PC-3 (cell line): ENCODE measurements around the gene PDAP1. TPM values are rescaled to one million over a fixed set of nuclear protein-coding genes. Genes with fewer than 3 reads are reported as not detected.

Experiments used
- ATAC-seq: fragments of 200-7000 bp; cut with Tn5 transposase; 2 replicates; pipeline ENCODE4 v1.9.1; 2020; ENCODE audit warnings: mild to moderate bottlenecking, moderate library complexity
- BruUV-seq: library from RNA; stranded (reverse); fragments of 400-500 nt; replicated peaks from 2 replicates; lab custom pipeline; 2021; lab: Mats Ljungman, UMichigan
- CTCF ChIA-PET: fragments of 300-600 bp; sonication (Branson Sonifier 250); formaldehyde crosslinking; loops from one replicate; lab custom pipeline; 2022; ENCODE audit warnings: antibody characterized with exemption; lab: Charles Lee
- POLR2A ChIA-PET: fragments of 300-600 bp; sonication (Branson Sonifier 250); formaldehyde crosslinking; loops from one replicate; lab custom pipeline; 2022; ENCODE audit warnings: antibody characterized with exemption; ENCODE audit not compliant: unreplicated experiment; lab: Charles Lee
- DNase-seq: peaks from one replicate; pipeline ENCODE4 v3.0.0-alpha.2; 2015
- H2AFZ ChIP-seq: fragments of 300-600 bp; sonication (generic); 2 replicates; pipeline ENCODE4 v1.6.0; 2016; ENCODE audit warnings: antibody characterized with exemption, low read length
- H3F3A ChIP-seq: fragments of 300-600 bp; sonication (generic); one replicate; pipeline ENCODE4 v1.6.0; 2017; ENCODE audit warnings: antibody characterized with exemption, low read length, control low read depth, mild to moderate bottlenecking; ENCODE audit not compliant: unreplicated experiment
- H3K27ac ChIP-seq: fragments of 300-600 bp; sonication (generic); 2 replicates; pipeline ENCODE4 v1.5.1; 2016; ENCODE audit warnings: mild to moderate bottlenecking, low read length
- H3K27me3 ChIP-seq: fragments of 300-600 bp; sonication (generic); 2 replicates; pipeline ENCODE4 v1.6.1; 2016; ENCODE audit warnings: low read length, mixed read lengths
- H3K36me3 ChIP-seq: fragments of 300-600 bp; sonication (generic); 2 replicates; pipeline ENCODE4 v1.6.1; 2016; ENCODE audit warnings: low read depth, mixed run types, low read length, mixed read lengths
- H3K4me1 ChIP-seq: fragments of 300-600 bp; sonication (generic); 2 replicates; pipeline ENCODE4 v1.5.1; 2016; ENCODE audit warnings: low read length; ENCODE audit not compliant: insufficient read depth
- H3K4me2 ChIP-seq: fragments of 300-600 bp; sonication (generic); 2 replicates; pipeline ENCODE4 v1.6.0; 2016; ENCODE audit warnings: low read length
- H3K4me3 ChIP-seq: fragments of 300-600 bp; sonication (generic); 2 replicates; pipeline ENCODE4 v1.5.1; 2016; ENCODE audit warnings: mild to moderate bottlenecking, low read length, mixed read lengths
- H3K79me2 ChIP-seq: fragments of 300-600 bp; sonication (generic); 2 replicates; pipeline ENCODE4 v1.6.1; 2017; ENCODE audit warnings: low read length, mixed read lengths
- H3K9ac ChIP-seq: fragments of 300-600 bp; sonication (generic); 2 replicates; pipeline ENCODE4 v1.6.0; 2016; ENCODE audit warnings: mild to moderate bottlenecking, low read length
- H3K9me2 ChIP-seq: fragments of 300-600 bp; sonication (generic); replicated peaks from 2 replicates; pipeline ENCODE4 v1.6.1; 2016; ENCODE audit warnings: mixed run types, low read length, mixed read lengths
- H3K9me3 ChIP-seq: fragments of 300-600 bp; sonication (generic); 2 replicates; pipeline ENCODE4 v1.6.1; 2016; ENCODE audit warnings: low read length, mixed read lengths
- H4K20me1 ChIP-seq: fragments of 300-600 bp; sonication (generic); 2 replicates; pipeline ENCODE4 v1.6.1; 2016; ENCODE audit warnings: low read length, mixed read lengths
- EZH2 ChIP-seq: fragments of 300-600 bp; sonication (generic); IDR thresholded peaks from one replicate; pipeline ENCODE4 v1.6.1; 2017; ENCODE audit warnings: antibody characterized with exemption, mild to moderate bottlenecking, low read length; ENCODE audit not compliant: unreplicated experiment
- EZH2phosphoT487 ChIP-seq: fragments of 300-600 bp; sonication (generic); IDR thresholded peaks from 2 replicates; pipeline ENCODE4 v1.6.1; 2018; ENCODE audit warnings: mild to moderate bottlenecking, antibody characterized with exemption, low read length, borderline replicate concordance
- intact Hi-C: fragments of 100-400 bp; cut with micrococcal nuclease; formaldehyde crosslinking; loops from 2 replicates; pipeline ENCODE4 v1.9.0; 2023
- total RNA-seq: library from RNA; depleted of rRNA; stranded (reverse); fragments of >200 nt; gene quantifications from 2 replicates; pipeline ENCODE4 v1.2.3, GENCODE V29; 2014
- TF ChIP-seq, protein P1 (sequence below): fragments of 300-600 bp; sonication (generic); conservative IDR thresholded peaks from 2 replicates; pipeline ENCODE4 v1.5.1; 2017; ENCODE audit warnings: antibody characterized with exemption, low read depth, mild to moderate bottlenecking, low read length

PDAP1 gene
- total RNA-seq, 1 experiment from 2014 or later, result 58.6 TPM

DNA sequence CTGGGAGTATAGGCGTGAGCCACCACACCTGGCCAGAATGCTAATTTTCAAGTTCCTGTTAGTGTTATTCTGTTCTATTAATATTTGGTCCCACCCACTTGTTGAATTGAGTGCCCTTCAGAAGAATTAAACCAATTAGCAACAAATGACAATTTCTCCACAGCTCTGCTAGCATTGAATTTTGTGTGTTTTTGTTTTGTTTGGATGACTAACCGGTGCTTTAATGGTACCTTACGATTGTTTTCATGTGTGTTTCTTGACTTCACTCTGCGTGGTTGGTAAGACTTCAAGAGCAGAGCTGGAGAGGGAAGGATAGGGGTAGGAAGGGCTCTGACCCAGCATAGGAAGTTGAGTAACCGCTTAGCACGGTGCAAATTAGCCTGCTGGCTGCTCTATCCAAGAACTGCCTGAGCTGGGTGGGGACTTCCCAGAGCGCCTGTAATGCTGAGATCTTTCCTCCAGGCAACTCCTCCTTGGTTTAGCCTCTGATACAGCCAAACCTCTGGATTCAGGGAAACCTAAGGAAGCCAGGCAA, 29.3 kb downstream of the PDAP1 start:
- BruUV-seq, result no TSS peak

DNA sequence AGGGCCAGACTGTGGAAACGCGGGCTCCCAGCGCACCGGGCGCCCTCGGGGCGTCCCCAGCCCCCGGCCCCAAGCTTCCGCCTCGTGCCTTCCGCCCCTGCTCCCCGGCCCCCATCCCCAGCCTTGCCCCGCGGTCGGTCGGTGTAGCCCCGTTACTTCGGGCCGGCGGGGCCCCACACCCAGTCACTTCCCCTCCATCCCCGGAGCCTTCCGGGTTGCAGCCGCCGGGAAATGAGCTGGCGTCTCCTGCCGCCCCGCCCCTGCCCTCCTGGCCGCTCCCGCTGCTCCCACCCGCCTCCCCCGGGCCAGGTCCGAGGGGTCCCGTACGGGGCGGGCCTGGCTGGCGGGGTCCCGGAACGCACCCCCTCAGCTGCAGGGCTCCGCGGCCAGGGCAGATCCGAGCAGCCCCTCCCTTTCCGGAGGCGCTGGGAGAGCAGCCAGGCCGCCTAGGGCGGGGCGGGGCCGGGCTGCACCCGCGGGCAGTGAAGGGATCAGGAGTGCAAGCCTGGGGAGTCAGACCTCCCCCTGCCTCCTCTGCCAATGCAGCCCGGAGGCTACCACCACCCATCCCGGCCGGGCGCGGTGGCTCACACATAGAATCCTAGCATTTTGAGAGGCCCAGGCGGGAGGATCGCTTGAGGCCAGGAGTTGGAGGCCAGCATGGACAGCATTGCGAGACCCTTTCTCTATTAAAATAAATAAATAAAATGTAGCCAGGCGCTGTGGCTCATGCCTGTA, 33.2 kb downstream of the PDAP1 start:
- ChIA-PET CTCF (interaction anchor here (0.9 kb wide), 1 partner anchor 40 kb away, joined by 7 read pairs; no protein-coding TSS in a partner anchor), POLR2A (interaction anchor here (0.6 kb wide), 1 partner anchor 64 kb away, joined by 3 read pairs; the partner anchor contains the start of gene CPSF4)
- Histone ChIP-seq H4K20me1 (peaks cover 8% of the 10 kb centered on the region; the same call in 1 of the 2 replicates), H3K4me3 (peak overlapping the region; percentile 87), H3K79me2 (peaks cover 40% of the 10 kb centered on the region), H3K9me2 (no peaks in the 10 kb centered on the region), H3K9me3 (no peaks in the 10 kb centered on the region), H3K9ac (peak overlapping the region; percentile 82), H3F3A (no peaks in the 10 kb centered on the region), H3K4me1 (peaks cover 9% of the 10 kb centered on the region; the same call in 1 of the 2 replicates), H3K27me3 (no peaks in the 10 kb centered on the region), H3K27ac (peak overlapping the region; percentile 58), H2AFZ (peak overlapping the region; percentile 98; the same call in 1 of the 2 replicates), H3K36me3 (peaks cover 9% of the 10 kb centered on the region; the same call in 1 of the 2 replicates), H3K4me2 (peak overlapping the region; percentile 97)
- ATAC-seq, result peak; percentile 70
- intact Hi-C loops, result loop anchor here (5.0 kb wide), 1 partner anchor 163 kb away; no protein-coding TSS in a partner anchor
- TF ChIP-seq, protein P1, sequence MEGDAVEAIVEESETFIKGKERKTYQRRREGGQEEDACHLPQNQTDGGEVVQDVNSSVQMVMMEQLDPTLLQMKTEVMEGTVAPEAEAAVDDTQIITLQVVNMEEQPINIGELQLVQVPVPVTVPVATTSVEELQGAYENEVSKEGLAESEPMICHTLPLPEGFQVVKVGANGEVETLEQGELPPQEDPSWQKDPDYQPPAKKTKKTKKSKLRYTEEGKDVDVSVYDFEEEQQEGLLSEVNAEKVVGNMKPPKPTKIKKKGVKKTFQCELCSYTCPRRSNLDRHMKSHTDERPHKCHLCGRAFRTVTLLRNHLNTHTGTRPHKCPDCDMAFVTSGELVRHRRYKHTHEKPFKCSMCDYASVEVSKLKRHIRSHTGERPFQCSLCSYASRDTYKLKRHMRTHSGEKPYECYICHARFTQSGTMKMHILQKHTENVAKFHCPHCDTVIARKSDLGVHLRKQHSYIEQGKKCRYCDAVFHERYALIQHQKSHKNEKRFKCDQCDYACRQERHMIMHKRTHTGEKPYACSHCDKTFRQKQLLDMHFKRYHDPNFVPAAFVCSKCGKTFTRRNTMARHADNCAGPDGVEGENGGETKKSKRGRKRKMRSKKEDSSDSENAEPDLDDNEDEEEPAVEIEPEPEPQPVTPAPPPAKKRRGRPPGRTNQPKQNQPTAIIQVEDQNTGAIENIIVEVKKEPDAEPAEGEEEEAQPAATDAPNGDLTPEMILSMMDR, result no peak
- TF ChIP-seq EZH2phosphoT487 (no peak), EZH2 (no peak)
- peak; percentile 78 for DNase-seq
- BruUV-seq, result no TSS peak

More for the DNA sequence above, 29.3 kb downstream of the PDAP1 start:
- Histone ChIP-seq H3F3A (no peaks in the 10 kb centered on the region), H4K20me1 (peaks cover 14% of the 10 kb centered on the region; the same call in 1 of the 2 replicates), H3K9ac (no peak overlapping the region), H3K36me3 (peaks cover 9% of the 10 kb centered on the region), H3K9me2 (no peaks in the 10 kb centered on the region), H3K4me1 (peaks cover 10% of the 10 kb centered on the region; the same call in 1 of the 2 replicates), H3K27ac (no peak overlapping the region), H3K9me3 (no peaks in the 10 kb centered on the region), H3K79me2 (peaks cover 63% of the 10 kb centered on the region), H3K4me2 (no peak overlapping the region), H3K4me3 (no peak overlapping the region), H2AFZ (no peak overlapping the region), H3K27me3 (no peaks in the 10 kb centered on the region)
- POLR2A ChIA-PET, result no interaction called here
- ATAC-seq (peak; percentile 3; the same call in 1 of the 2 replicates), DNase-seq (peak; percentile 15)
- intact Hi-C loops, result loop anchor here (5.0 kb wide), 1 partner anchor 167 kb away; no protein-coding TSS in a partner anchor
- TF ChIP-seq, protein P1, result no peak
- TF ChIP-seq EZH2phosphoT487 (no peak), EZH2 (no peak)
- CTCF ChIA-PET, result no interaction called here
